ENCODE data around the gene ZNF462.
"Not testable (repeated sequence)": the region's sequence is repeated elsewhere in the genome, so short reads cannot be mapped to it uniquely, and the experiment has no call there.

ZNF462 gene

GRCh38 chr9:106889061-106889590, 26.2 kb downstream of the ZNF462 start:
- no peak for DNase-seq

- no peak for DNase-seq
These were observed 27.6 kb downstream of the ZNF462 start for GRCh38 chr9:106890608-106891007.

- no peak for DNase-seq
These were observed 28.3 kb downstream of the ZNF462 start for GRCh38 chr9:106891286-106891685.

GRCh38 chr9:106892632-106893031, 29.7 kb downstream of the ZNF462 start:
- DNase-seq, result no peak

DNA sequence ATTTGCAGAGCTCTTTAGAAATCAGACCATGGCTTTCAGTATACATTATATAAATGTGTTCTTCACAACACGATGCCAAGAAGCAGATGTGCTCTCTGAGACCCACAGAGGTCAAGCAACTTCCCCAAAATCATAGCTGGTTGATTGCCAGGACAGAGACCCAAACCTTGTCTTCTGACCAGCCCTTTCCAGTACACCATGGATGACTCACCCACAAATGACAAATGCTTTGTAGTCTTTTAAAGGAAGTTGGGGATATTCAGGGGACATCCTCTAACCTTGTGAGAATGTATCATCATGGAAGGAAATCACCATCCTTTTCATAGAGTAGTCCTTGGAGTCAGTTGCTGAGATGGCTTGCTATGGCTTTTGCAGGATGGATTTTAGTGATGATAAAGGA, 30.1 kb downstream of the ZNF462 start:
- no peak for DNase-seq

DNA sequence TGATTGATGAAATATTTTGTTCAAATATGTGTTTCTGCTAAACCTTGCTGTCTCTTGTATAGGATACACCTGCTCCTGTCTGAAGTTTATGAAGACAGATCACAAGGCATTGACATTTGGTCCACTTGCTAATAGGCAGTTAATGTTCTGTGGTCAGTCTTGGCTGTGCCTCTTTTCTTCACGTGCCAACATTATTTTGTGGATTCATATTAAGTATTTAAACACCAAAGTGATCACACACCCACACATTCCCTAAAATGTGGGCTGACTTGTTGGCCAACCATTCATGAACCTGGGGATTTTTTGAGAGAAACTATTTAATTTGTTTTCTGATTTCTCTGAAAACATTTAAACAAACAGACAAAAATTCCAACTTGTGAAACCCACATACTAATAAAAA, 33.7 kb downstream of the ZNF462 start:
- DNase-seq, result no peak

GRCh38 chr9:106897236-106897635, 34.3 kb downstream of the ZNF462 start:
- no peak for DNase-seq

GRCh38 chr9:106897751-106898150, 34.8 kb downstream of the ZNF462 start:
- no peak for DNase-seq

GRCh38 chr9:106900523-106900922, 37.6 kb downstream of the ZNF462 start:
- DNase-seq, result not testable (repeated sequence)

- no peak for DNase-seq
These were observed 43.2 kb downstream of the ZNF462 start for GRCh38 chr9:106906129-106906528.

- no peak for DNase-seq
These were observed 49.0 kb downstream of the ZNF462 start for GRCh38 chr9:106911951-106912350.

- DNase-seq, result no peak
These were observed 50.3 kb downstream of the ZNF462 start for GRCh38 chr9:106913276-106913675.

- no peak for DNase-seq
These were observed 52.9 kb downstream of the ZNF462 start for GRCh38 chr9:106915851-106916250.

GRCh38 chr9:106916466-106917235, 53.7 kb downstream of the ZNF462 start:
- no peak for DNase-seq

- no peak for DNase-seq
These were observed 56.0 kb downstream of the ZNF462 start for GRCh38 chr9:106918825-106919509.

- DNase-seq, result no peak
These were observed 57.1 kb downstream of the ZNF462 start for GRCh38 chr9:106920091-106920490.

DNA sequence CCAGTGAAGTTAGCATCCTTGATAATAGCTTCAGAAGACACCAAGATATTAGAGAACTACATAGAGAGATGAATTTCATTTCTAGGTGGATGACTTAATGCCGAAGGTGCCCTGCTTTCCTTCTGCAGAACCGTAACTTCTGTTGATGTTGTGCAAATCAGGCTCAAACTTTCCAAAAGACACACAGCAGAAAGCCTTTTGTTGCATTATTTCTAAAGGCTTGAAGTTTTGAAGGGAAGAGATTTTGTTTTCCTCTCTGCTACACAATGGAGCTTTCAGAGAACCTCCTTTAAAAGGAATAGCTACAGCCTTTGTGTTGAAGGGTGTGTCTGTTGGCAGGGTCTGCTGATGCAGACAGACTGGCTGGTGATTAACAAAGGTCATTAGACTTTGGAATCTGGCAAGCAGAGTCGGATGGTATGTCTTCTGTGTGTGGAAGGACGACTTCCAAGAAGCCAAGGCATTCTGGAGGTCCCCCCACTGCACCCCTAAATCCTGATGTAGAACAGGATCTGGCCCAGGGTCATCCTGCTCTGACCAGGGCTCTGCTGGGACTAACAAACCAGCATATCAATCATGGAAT, 57.8 kb downstream of the ZNF462 start:
- no peak for DNase-seq

DNA sequence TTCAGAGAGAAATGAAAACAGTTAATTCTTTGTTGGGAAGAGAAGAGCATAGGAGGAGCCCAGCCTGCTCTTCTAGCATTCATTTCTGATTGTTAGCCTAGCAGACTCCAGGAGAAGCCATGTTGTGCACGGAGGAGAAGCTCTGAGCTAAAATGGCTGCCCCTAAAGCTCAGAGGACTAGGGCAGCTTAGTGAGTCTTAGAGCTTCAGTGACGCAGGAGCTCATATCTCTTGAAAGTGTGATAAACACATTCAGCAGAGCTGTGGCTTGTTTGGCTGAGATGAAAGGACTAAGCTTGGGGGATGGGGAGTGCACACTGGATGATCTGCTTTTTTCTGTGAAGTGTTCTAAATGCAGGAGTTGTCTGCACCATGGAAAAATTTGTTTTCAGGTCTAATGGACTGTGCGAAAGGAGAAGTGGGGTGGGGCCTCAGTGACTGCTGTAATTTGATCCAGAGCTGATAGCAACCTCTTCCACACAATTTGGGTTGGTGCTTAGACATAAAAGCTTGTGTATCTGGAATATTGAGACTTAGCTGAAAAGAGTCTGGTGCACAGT, 58.5 kb downstream of the ZNF462 start:
- no peak for DNase-seq

- no peak for DNase-seq
These were observed 59.1 kb downstream of the ZNF462 start for GRCh38 chr9:106922026-106922425.

- no peak for DNase-seq
These were observed 62.4 kb downstream of the ZNF462 start for GRCh38 chr9:106925392-106925791.

DNA sequence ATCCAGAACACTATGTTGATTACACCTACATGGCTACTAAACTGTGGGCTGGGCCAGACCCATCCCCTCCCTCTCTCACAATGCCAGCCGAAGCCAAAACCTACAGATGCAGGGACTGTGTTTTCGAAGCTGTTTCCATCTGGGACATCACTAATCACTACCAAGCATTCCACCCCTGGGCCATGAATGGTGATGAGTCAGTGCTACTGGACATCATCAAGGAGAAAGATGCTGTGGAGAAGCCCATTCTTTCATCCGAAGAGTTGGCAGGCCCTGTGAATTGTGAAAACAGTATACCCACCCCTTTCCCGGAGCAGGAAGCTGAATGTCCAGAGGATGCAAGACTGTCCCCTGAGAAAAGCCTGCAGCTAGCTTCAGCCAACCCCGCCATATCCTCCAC, 65.0 kb downstream of the ZNF462 start:
- no peak for DNase-seq

- no peak for DNase-seq
These were observed 65.4 kb downstream of the ZNF462 start for GRCh38 chr9:106928350-106928749.

GRCh38 chr9:106929471-106930177, 66.7 kb downstream of the ZNF462 start:
- DNase-seq, result no peak
